GM21367 (cell line): ENCODE measurements around the gene ITFG2.
"Not testable (repeated sequence)": the region's sequence is repeated elsewhere in the genome, so short reads cannot be mapped to it uniquely, and the experiment has no call there.

Source experiments
- ATAC-seq: cut with Tn5 transposase; IDR thresholded peaks from one replicate; pipeline ENCODE4 v1.9.1; 2021; ENCODE audit not compliant: unreplicated experiment

Gene ITFG2

GRCh38 chr12:2812290-2813213 is at the start of gene ITFG2:
Gene ITFG2, plus strand, starts transcription at chr12:2812668. Its CDS starts 93 bp downstream, at chr12:2812761.
- ATAC-seq = peak; percentile 94

GRCh38 chr12:2764398-2764797 is 48.1 kb upstream of the ITFG2 start:
- ATAC-seq = no peak

GRCh38 chr12:2765052-2765451 is 47.4 kb upstream of the ITFG2 start:
- no peak for ATAC-seq

GRCh38 chr12:2765608-2766007 is 46.9 kb upstream of the ITFG2 start:
- no peak for ATAC-seq

GRCh38 chr12:2768224-2768961 is 44.1 kb upstream of the ITFG2 start:
- ATAC-seq = no peak

GRCh38 chr12:2769866-2770533 is 42.5 kb upstream of the ITFG2 start:
- ATAC-seq = no peak

GRCh38 chr12:2770544-2770943 is 41.9 kb upstream of the ITFG2 start:
- not testable (repeated sequence) for ATAC-seq

GRCh38 chr12:2772370-2772769 is 40.1 kb upstream of the ITFG2 start:
- ATAC-seq = no peak

GRCh38 chr12:2773199-2773875 is 39.1 kb upstream of the ITFG2 start:
- no peak for ATAC-seq

GRCh38 chr12:2775431-2775830 is 37.0 kb upstream of the ITFG2 start:
- no peak for ATAC-seq

GRCh38 chr12:2776129-2776806 is 36.2 kb upstream of the ITFG2 start:
- no peak for ATAC-seq

GRCh38 chr12:2779281-2779680 is 33.2 kb upstream of the ITFG2 start:
- no peak for ATAC-seq

GRCh38 chr12:2783936-2784600 is 28.4 kb upstream of the ITFG2 start:
- no peak for ATAC-seq

- no peak for ATAC-seq
Measured at GRCh38 chr12:2785017-2785416, 27.5 kb upstream of the ITFG2 start.

GRCh38 chr12:2791089-2791488 is 21.4 kb upstream of the ITFG2 start:
- ATAC-seq = no peak

- no peak for ATAC-seq
Measured at GRCh38 chr12:2792671-2793500, 19.6 kb upstream of the ITFG2 start.

GRCh38 chr12:2793561-2793960 is 18.9 kb upstream of the ITFG2 start:
- ATAC-seq = no peak

GRCh38 chr12:2794191-2794735 is 18.2 kb upstream of the ITFG2 start:
- ATAC-seq = peak; percentile 18
